ENCODE results near the gene CAMTA2. TPM values are rescaled to one million over a fixed set of nuclear protein-coding genes. Genes with fewer than 3 reads are reported as not detected.

The CAMTA2 gene
- polyA plus RNA-seq, 1 donor (not counting 4 experiments of a cell fraction or from before 2014, with no cell fraction given), result 8.5 TPM

GRCh38 chr17:4998732-4999429 lies 11.4 kb upstream of the CAMTA2 start:
- TF ChIP-seq CTCF (optimal IDR thresholded peaks at IDR 0.05 in 1 of 3, IDR thresholded peaks at IDR 0.05 in 1 of 3, conservative IDR thresholded peaks at IDR 0.05 in 1 of 3; ENCODE audit: extremely low read depth in 1 of 3, insufficient read depth in 2 of 3, low read length in 3 of 3), result no peak
- no peak for TF ChIP-seq EZH2 (IDR thresholded peaks at IDR 0.05; ENCODE audit: low read length)
- FAIRE-seq (peak; percentile 44), DNase-seq (ENCODE audit: low read depth, low spot score) (no peak)
- no peaks in the 10 kb centered on the region for H3K9me1 ChIP-seq (ENCODE audit: control insufficient read depth, extremely low read depth, insufficient read depth, low read length)
- peaks cover 39% of the 10 kb centered on the region for H3K79me2 ChIP-seq (ENCODE audit: control insufficient read depth, insufficient read depth, low read length)
- H2AFZ ChIP-seq (ENCODE audit: control insufficient read depth, low read length), result peak overlapping the region; percentile 40
- peak overlapping the region; percentile 81 for H3K4me2 ChIP-seq (ENCODE audit: control insufficient read depth, extremely low read depth, insufficient read depth, low read depth, low read length)
- H3K9me3 ChIP-seq (ENCODE audit: control insufficient read depth, low read depth, low read length), result no peaks in the 10 kb centered on the region
- H3K36me3 ChIP-seq (ENCODE audit: control insufficient read depth in 2 of 2, extremely low read depth in 1 of 2, insufficient read depth in 2 of 2, low read length in 2 of 2), result peaks cover 27 to 32% of the 10 kb centered on the region in 2 experiments
- H3K4me3 ChIP-seq (ENCODE audit: control insufficient read depth in 2 of 3, extremely low read depth in 1 of 3, insufficient read depth in 2 of 3, low read depth in 1 of 3, low read length in 3 of 3), result peak overlapping the region; percentile 92 to 99 (median 97)
- H4K20me1 ChIP-seq (ENCODE audit: control insufficient read depth, extremely low read depth, insufficient read depth, low read length), result peaks cover 3% of the 10 kb centered on the region
- H3K4me1 ChIP-seq (ENCODE audit: control insufficient read depth, extremely low read depth, insufficient read depth, low read length), result peaks cover 16% of the 10 kb centered on the region
- dilution Hi-C loops (cut with MboI; ENCODE audit: extremely low pct_ligation_motif_present, low sequenced_read_pairs), result no loop called here
- peak overlapping the region; percentile 86 for H3K9ac ChIP-seq (ENCODE audit: control insufficient read depth, extremely low read depth, insufficient read depth, low read length)
- peak overlapping the region; percentile 52 for H3K27ac ChIP-seq (ENCODE audit: control insufficient read depth, insufficient read depth, low read length)
- no peaks in the 10 kb centered on the region for H3K27me3 ChIP-seq (ENCODE audit: control insufficient read depth, extremely low read depth, insufficient read depth, low read length)

- H3K4me2 ChIP-seq (ENCODE audit: control insufficient read depth, extremely low read depth, insufficient read depth, low read depth, low read length), result peak overlapping the region; percentile 81
- H3K36me3 ChIP-seq (ENCODE audit: control insufficient read depth in 2 of 2, extremely low read depth in 1 of 2, insufficient read depth in 2 of 2, low read length in 2 of 2), result peaks cover 22 to 28% of the 10 kb centered on the region in 2 experiments
- no peaks in the 10 kb centered on the region for H3K27me3 ChIP-seq (ENCODE audit: control insufficient read depth, extremely low read depth, insufficient read depth, low read length)
- H4K20me1 ChIP-seq (ENCODE audit: control insufficient read depth, extremely low read depth, insufficient read depth, low read length), result peaks cover 3% of the 10 kb centered on the region
- DNase-seq (ENCODE audit: low read depth, low spot score) (no peak), FAIRE-seq (no peak)
- H3K9me3 ChIP-seq (ENCODE audit: control insufficient read depth, low read depth, low read length), result no peaks in the 10 kb centered on the region
- H3K27ac ChIP-seq (ENCODE audit: control insufficient read depth, insufficient read depth, low read length), result peak overlapping the region; percentile 52
- no peak for TF ChIP-seq CTCF (optimal IDR thresholded peaks at IDR 0.05 in 1 of 3, IDR thresholded peaks at IDR 0.05 in 1 of 3, conservative IDR thresholded peaks at IDR 0.05 in 1 of 3; ENCODE audit: extremely low read depth in 1 of 3, insufficient read depth in 2 of 3, low read length in 3 of 3)
- no peak for TF ChIP-seq EZH2 (IDR thresholded peaks at IDR 0.05; ENCODE audit: low read length)
- H3K4me3 ChIP-seq (ENCODE audit: control insufficient read depth in 2 of 3, extremely low read depth in 1 of 3, insufficient read depth in 2 of 3, low read depth in 1 of 3, low read length in 3 of 3), result peak overlapping the region; percentile 92 to 99 (median 97)
- peaks cover 16% of the 10 kb centered on the region for H3K4me1 ChIP-seq (ENCODE audit: control insufficient read depth, extremely low read depth, insufficient read depth, low read length)
- peaks cover 39% of the 10 kb centered on the region for H3K79me2 ChIP-seq (ENCODE audit: control insufficient read depth, insufficient read depth, low read length)
- dilution Hi-C loops (cut with MboI; ENCODE audit: extremely low pct_ligation_motif_present, low sequenced_read_pairs), result no loop called here
- H3K9me1 ChIP-seq (ENCODE audit: control insufficient read depth, extremely low read depth, insufficient read depth, low read length), result no peaks in the 10 kb centered on the region
- H2AFZ ChIP-seq (ENCODE audit: control insufficient read depth, low read length), result peak overlapping the region; percentile 40
- peak overlapping the region; percentile 86 for H3K9ac ChIP-seq (ENCODE audit: control insufficient read depth, extremely low read depth, insufficient read depth, low read length)
Measured at GRCh38 chr17:4998027-4998731, 10.7 kb upstream of the CAMTA2 start.
